Osteocyte (in vitro differentiated cells): Measurements from ENCODE around the gene IGF2R. TPM values are rescaled to one million over a fixed set of nuclear protein-coding genes. Genes with fewer than 3 reads are reported as not detected.
"Not testable (repeated sequence)": the region's sequence is repeated elsewhere in the genome, so short reads cannot be mapped to it uniquely, and the experiment has no call there.

ENCODE experiments used
- DNase-seq: peaks from one replicate; pipeline ENCODE4 v3.0.0; 2021; ENCODE audit warnings: mixed read lengths; ENCODE audit not compliant: unreplicated experiment; ENCODE audit errors: extremely low spot score
- H3K27ac Mint-ChIP-seq: one replicate; pipeline ENCODE4 v1.8.0; 2021; ENCODE audit warnings: mild to moderate bottlenecking, mixed read lengths; ENCODE audit not compliant: unreplicated experiment
- H3K27me3 Mint-ChIP-seq: one replicate; pipeline ENCODE4 v1.8.0; 2021; ENCODE audit warnings: mixed read lengths; ENCODE audit not compliant: unreplicated experiment
- H3K36me3 Mint-ChIP-seq: one replicate; pipeline ENCODE4 v1.8.0; 2021; ENCODE audit warnings: mixed read lengths; ENCODE audit not compliant: unreplicated experiment
- H3K4me1 Mint-ChIP-seq: one replicate; pipeline ENCODE4 v1.8.0; 2021; ENCODE audit warnings: mixed read lengths; ENCODE audit not compliant: unreplicated experiment
- H3K4me3 Mint-ChIP-seq: one replicate; pipeline ENCODE4 v1.8.0; 2021; ENCODE audit warnings: mild to moderate bottlenecking, moderate library complexity, mixed read lengths; ENCODE audit not compliant: unreplicated experiment
- H3K9me3 Mint-ChIP-seq: one replicate; pipeline ENCODE4 v1.8.0; 2021; ENCODE audit warnings: mixed read lengths; ENCODE audit not compliant: unreplicated experiment
- CTCF ChIP-seq: fragments of 200-600 bp; sonication (generic); IDR thresholded peaks from 2 replicates; pipeline ENCODE4 v1.5.0; 2021; ENCODE audit warnings: antibody characterized with exemption, mild to moderate bottlenecking, moderate library complexity
- total RNA-seq: library from RNA; stranded (reverse); gene quantifications from 2 replicates; pipeline ENCODE4 v1.2.1, GENCODE V29; 2021

The IGF2R gene
- total RNA-seq, 1 donor from 2014 or later, result 196 TPM

GRCh38 chr6:159996626-159997497 is 28.0 kb downstream of the IGF2R start:
- DNase-seq, result no peak
- Mint-ChIP-seq H3K9me3 (peaks cover 19% of the 10 kb centered on the region), H3K4me1 (peaks cover 41% of the 10 kb centered on the region), H3K4me3 (no peak overlapping the region), H3K27me3 (no peaks in the 10 kb centered on the region), H3K36me3 (peaks cover 59% of the 10 kb centered on the region), H3K27ac (no peak overlapping the region)
- TF ChIP-seq CTCF, result no peak

GRCh38 chr6:159997498-159998101 is 28.7 kb downstream of the IGF2R start:
- Mint-ChIP-seq H3K27ac (no peak overlapping the region), H3K9me3 (peaks cover 19% of the 10 kb centered on the region), H3K4me1 (peaks cover 41% of the 10 kb centered on the region), H3K27me3 (no peaks in the 10 kb centered on the region), H3K4me3 (no peak overlapping the region), H3K36me3 (peaks cover 53% of the 10 kb centered on the region)
- no peak for TF ChIP-seq CTCF
- no peak for DNase-seq

- Mint-ChIP-seq H3K27ac (no peak overlapping the region), H3K4me3 (no peak overlapping the region), H3K9me3 (peaks cover 14% of the 10 kb centered on the region), H3K4me1 (peaks cover 35% of the 10 kb centered on the region), H3K36me3 (peaks cover 44% of the 10 kb centered on the region), H3K27me3 (no peaks in the 10 kb centered on the region)
- TF ChIP-seq CTCF, result no peak
- no peak for DNase-seq
Observed at GRCh38 chr6:159998538-159998937, 29.7 kb downstream of the IGF2R start.

GRCh38 chr6:159999240-159999671 is 30.4 kb downstream of the IGF2R start:
- H3K36me3 Mint-ChIP-seq, result peaks cover 39% of the 10 kb centered on the region
- H3K27ac Mint-ChIP-seq, result no peak overlapping the region
- H3K9me3 Mint-ChIP-seq, result peaks cover 11% of the 10 kb centered on the region
- no peak for DNase-seq
- no peak overlapping the region for H3K4me3 Mint-ChIP-seq
- H3K4me1 Mint-ChIP-seq, result peaks cover 27% of the 10 kb centered on the region
- no peak for TF ChIP-seq CTCF
- H3K27me3 Mint-ChIP-seq, result no peaks in the 10 kb centered on the region

GRCh38 chr6:160000280-160000704 is 31.4 kb downstream of the IGF2R start:
- H3K4me3 Mint-ChIP-seq, result no peak overlapping the region
- H3K27ac Mint-ChIP-seq, result no peak overlapping the region
- H3K4me1 Mint-ChIP-seq, result peaks cover 19% of the 10 kb centered on the region
- no peak for TF ChIP-seq CTCF
- H3K36me3 Mint-ChIP-seq, result peaks cover 33% of the 10 kb centered on the region
- no peaks in the 10 kb centered on the region for H3K27me3 Mint-ChIP-seq
- DNase-seq, result no peak
- peaks cover under 1% of the 10 kb centered on the region for H3K9me3 Mint-ChIP-seq

- H3K27ac Mint-ChIP-seq, DNase-seq: not testable (repeated sequence)
Observed at GRCh38 chr6:160000893-160001427, 32.1 kb downstream of the IGF2R start.

More at GRCh38 chr6:160000893-160001427, 32.1 kb downstream of the IGF2R start:
- H3K27me3 Mint-ChIP-seq, H3K4me3 Mint-ChIP-seq, H3K9me3 Mint-ChIP-seq: not testable (repeated sequence)
- Mint-ChIP-seq H3K4me1 (peaks cover 15% of the 10 kb centered on the region), H3K36me3 (peaks cover 27% of the 10 kb centered on the region)
